ENCODE data around the gene RARS1. TPM values are rescaled to one million over a fixed set of nuclear protein-coding genes. Genes with fewer than 3 reads are reported as not detected.

RARS1 gene
- total and polyA plus RNA-seq, 8 donors, result 18.4 to 48.8 (median 39.6) TPM

DNA sequence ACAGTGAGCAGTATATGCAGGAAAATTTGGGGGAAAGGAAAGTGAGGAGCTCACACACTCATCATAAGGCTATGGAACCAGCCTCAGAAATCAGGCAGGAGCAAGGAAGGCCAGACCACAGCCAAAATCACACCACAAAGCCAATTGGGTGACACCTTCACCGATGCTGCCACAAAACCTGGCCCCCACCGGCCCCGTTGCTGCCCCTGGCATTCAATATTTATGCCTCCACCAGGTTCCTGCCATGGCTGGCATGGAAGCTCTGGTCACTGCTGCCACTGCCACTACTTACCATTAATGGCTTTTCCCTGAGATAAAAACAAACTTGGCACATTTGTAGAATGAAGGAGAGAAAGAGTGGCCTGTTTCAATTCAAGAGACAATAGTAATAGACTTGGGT is 28.7 kb upstream of the RARS1 start:
- no peaks in the 10 kb centered on the region for H3K9me3 ChIP-seq
- intact Hi-C loops (cut with DNase I), result no loop called here
- no peak for FAIRE-seq
- no peak overlapping the region for H3K4me3 ChIP-seq
- DNase-seq, result no peak
- TF ChIP-seq, protein P1, sequence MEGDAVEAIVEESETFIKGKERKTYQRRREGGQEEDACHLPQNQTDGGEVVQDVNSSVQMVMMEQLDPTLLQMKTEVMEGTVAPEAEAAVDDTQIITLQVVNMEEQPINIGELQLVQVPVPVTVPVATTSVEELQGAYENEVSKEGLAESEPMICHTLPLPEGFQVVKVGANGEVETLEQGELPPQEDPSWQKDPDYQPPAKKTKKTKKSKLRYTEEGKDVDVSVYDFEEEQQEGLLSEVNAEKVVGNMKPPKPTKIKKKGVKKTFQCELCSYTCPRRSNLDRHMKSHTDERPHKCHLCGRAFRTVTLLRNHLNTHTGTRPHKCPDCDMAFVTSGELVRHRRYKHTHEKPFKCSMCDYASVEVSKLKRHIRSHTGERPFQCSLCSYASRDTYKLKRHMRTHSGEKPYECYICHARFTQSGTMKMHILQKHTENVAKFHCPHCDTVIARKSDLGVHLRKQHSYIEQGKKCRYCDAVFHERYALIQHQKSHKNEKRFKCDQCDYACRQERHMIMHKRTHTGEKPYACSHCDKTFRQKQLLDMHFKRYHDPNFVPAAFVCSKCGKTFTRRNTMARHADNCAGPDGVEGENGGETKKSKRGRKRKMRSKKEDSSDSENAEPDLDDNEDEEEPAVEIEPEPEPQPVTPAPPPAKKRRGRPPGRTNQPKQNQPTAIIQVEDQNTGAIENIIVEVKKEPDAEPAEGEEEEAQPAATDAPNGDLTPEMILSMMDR (IDR thresholded peaks at IDR 0.05), result no peak
- H3K4me1 ChIP-seq, result no peaks in the 10 kb centered on the region
- no peak for ATAC-seq
- H3K27ac ChIP-seq, result no peak overlapping the region
- peaks cover 7 to 80% (median 17%) of the 10 kb centered on the region in 3 donors for H3K36me3 ChIP-seq
- WGBS, 2 donors, result 96 to 97% methylated on average over 3 of the region's 3 CpGs
- H3K27me3 ChIP-seq, result no peaks in the 10 kb centered on the region

DNA sequence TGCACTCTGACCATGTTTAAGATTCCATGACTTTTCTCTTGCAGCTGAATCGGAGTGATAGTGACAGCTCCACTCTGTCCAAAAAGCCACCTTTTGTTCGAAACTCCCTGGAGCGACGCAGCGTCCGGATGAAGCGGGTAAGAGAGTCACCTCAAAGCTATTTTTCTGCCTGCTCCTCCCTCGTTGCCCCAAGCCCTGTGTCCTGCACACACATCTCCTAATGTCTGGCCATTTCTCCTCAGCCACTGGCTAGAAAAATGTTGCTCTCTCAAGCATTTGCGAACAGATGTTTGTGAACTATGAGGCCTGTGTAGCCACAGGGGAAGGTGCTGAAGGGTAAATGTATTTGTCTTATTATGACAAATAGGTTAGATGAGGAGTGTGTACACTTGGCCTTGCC is 25.7 kb upstream of the RARS1 start:
- Histone ChIP-seq H3K9me3 (no peaks in the 10 kb centered on the region), H3K27ac (no peak overlapping the region), H3K4me3 (no peak overlapping the region), H3K36me3 (peaks cover 5 to 62% (median 10%) of the 10 kb centered on the region in 3 donors), H3K27me3 (no peaks in the 10 kb centered on the region), H3K4me1 (no peaks in the 10 kb centered on the region)
- WGBS, 2 donors, result 92 to 93% methylated on average over 9 of the region's 9 CpGs
- no peak for ATAC-seq
- no peak for DNase-seq
- TF ChIP-seq, protein P1 (IDR thresholded peaks at IDR 0.05), result no peak
- intact Hi-C loops (cut with DNase I), result no loop called here
- no peak for FAIRE-seq

DNA sequence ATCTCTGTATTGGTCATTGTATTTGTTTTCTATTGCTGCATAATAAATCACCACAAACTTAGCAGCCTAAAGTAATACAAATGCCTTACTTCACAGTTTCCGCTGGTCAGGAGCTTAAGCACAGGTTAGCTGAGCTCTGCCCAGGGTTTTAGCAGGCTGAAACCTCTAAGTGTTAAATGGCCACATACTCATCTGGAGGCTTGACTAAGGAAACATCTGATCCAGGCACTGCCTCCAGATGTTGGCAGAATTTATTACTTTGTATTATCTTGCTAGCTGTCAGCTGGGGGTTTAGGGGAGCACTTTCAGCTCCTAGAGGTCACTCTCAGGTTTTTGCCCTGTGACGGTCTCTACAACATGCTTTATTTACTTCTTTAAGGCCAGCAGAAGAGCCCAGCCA is 23.2 kb upstream of the RARS1 start:
- no peak overlapping the region for H3K27ac ChIP-seq
- no peaks in the 10 kb centered on the region for H3K27me3 ChIP-seq
- no peak for FAIRE-seq
- TF ChIP-seq, protein P1 (IDR thresholded peaks at IDR 0.05), result no peak
- intact Hi-C loops (cut with DNase I), result no loop called here
- H3K4me3 ChIP-seq, result no peak overlapping the region
- no peaks in the 10 kb centered on the region for H3K4me1 ChIP-seq
- DNase-seq, result no peak
- WGBS, 2 donors, result 95 to 96% methylated on average over 2 of the region's 2 CpGs
- peaks cover 0 to 63% (median 5%) of the 10 kb centered on the region in 3 donors for H3K36me3 ChIP-seq
- no peak for ATAC-seq
- H3K9me3 ChIP-seq, result no peaks in the 10 kb centered on the region

GRCh38 chr5:168464214-168464613 is 22.1 kb upstream of the RARS1 start:
- no peak overlapping the region for H3K4me3 ChIP-seq
- no peak for ATAC-seq
- no peak for DNase-seq
- H3K36me3 ChIP-seq, result peaks cover 0 to 66% (median 5%) of the 10 kb centered on the region in 3 donors
- H3K4me1 ChIP-seq, result no peaks in the 10 kb centered on the region
- intact Hi-C loops (cut with DNase I), result no loop called here
- no peaks in the 10 kb centered on the region for H3K9me3 ChIP-seq
- H3K27ac ChIP-seq, result no peak overlapping the region
- TF ChIP-seq, protein P1 (IDR thresholded peaks at IDR 0.05), result no peak
- no peak for FAIRE-seq
- H3K27me3 ChIP-seq, result no peaks in the 10 kb centered on the region
- WGBS, 2 donors, result 63 to 79% methylated on average over 5 of the region's 5 CpGs

GRCh38 chr5:168464641-168465040 is 21.6 kb upstream of the RARS1 start:
- intact Hi-C loops (cut with DNase I), result no loop called here
- FAIRE-seq, result no peak
- no peak for DNase-seq
- TF ChIP-seq, protein P1 (IDR thresholded peaks at IDR 0.05), result no peak
- ATAC-seq, result no peak
- no peak overlapping the region for H3K27ac ChIP-seq
- WGBS, 2 donors, result 93 to 94% methylated on average over 20 of the region's 20 CpGs
- H3K36me3 ChIP-seq, result peaks cover 0 to 64% (median 5%) of the 10 kb centered on the region in 3 donors
- no peaks in the 10 kb centered on the region for H3K27me3 ChIP-seq
- H3K4me1 ChIP-seq, result no peaks in the 10 kb centered on the region
- H3K4me3 ChIP-seq, result no peak overlapping the region
- no peaks in the 10 kb centered on the region for H3K9me3 ChIP-seq
